GM18499 (cell line): ENCODE measurements around the gene TF.

ENCODE experiments used
- ATAC-seq: cut with Tn5 transposase; IDR thresholded peaks from one replicate; pipeline ENCODE4 v1.9.1; 2021; ENCODE audit warnings: moderate number of reproducible peaks; ENCODE audit not compliant: insufficient read depth, unreplicated experiment

TF gene

GRCh38 chr3:133833880-133834620 is 87.9 kb downstream of the TF start:
- no peak for ATAC-seq

GRCh38 chr3:133834621-133835417 is 88.6 kb downstream of the TF start:
- no peak for ATAC-seq

- no peak for ATAC-seq
Observed at GRCh38 chr3:133835418-133835743, 89.2 kb downstream of the TF start.

- ATAC-seq: no peak
Observed at GRCh38 chr3:133835961-133836360, 89.8 kb downstream of the TF start.

DNA sequence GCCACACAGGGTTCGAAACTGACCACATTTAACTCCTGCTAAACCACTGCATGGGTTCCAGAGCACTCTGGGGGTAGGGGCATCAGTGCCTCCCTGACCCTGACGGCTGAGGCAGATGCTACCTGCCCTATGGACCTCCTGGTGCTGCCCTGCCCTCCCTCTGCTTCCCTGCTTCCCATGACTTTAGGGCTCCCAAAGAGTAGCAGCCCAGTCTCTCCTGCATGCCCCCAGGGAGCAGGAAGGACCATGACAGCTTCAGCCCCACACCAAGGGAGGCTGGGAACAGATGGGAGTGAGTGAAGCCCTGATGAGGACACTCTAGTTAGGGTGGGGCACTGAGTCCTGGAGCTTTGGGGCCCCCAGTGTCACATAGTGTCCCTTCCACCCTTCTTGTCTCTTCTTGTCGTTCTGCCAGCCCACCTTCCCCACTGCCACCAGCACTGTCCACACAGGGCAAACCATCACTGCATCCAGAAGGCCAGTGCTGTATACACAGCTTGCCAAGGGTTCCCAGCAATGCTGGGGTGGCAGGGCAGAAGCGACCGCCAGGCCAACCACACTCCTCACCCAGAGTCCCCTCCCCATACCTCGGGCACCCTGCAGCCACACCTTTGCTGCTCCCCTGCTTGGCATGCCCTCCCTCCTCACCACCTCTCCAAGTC is 90.4 kb downstream of the TF start:
- no peak for ATAC-seq

GRCh38 chr3:133837487-133838295 is 91.5 kb downstream of the TF start:
- no peak for ATAC-seq

DNA sequence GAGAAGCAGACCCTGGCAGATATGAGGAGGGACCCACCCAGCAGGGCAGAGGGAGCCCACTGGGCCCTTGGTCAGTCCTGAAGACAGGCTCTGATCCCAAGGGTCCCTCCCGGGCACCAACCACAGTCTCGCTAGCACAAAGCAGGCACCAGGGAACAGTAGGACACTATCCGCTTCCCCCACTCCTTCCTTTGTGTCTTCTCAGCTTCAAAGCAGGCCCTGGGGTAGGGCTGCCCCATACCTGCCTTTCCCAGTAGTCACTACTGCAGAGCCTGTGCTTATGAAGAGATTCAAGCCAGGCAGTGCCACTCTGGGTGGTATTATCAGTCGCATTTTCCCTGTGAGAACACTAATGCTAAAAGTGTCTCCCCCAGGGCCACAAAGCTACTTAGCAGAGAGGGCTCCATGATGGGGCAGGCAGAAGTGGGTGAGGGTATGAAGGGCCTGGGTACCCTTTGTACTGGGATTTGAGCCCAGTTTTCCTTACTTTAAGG is 92.2 kb downstream of the TF start:
- no peak for ATAC-seq

- ATAC-seq: no peak
Observed at GRCh38 chr3:133838916-133839800, 93.0 kb downstream of the TF start.

DNA sequence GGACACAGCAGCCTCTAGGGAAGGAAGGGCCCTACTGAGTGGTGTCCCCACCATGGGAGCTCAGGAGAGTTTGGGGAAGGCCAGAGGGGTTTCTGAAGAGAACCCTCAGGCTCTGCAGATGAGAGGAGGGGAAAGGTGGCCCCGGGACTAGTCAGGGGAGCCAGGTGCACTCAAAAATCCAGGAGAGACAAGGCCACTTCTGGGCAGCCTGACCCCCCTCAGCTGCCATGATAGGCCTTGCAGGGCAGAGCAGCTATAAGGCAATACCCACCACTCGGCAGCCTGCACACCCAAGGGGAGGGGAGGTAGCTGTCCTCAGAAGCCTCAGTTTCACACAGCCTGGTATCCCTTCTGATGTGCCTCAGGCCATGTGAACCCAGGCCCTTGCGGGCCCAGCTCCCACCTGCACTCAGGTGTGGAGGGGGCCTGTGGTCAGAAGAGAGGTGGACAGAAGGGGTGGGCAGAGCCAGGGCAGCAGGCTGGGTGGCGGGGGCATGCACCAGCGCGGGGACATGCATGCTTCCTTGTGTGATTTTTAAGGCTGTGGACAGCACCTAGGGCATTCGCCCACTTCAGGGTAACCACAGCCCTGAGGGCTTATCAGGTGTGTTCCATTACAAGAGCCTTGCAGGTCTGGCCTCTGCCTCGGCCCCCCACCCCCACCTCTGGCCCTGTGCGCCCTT is 94.0 kb downstream of the TF start:
- ATAC-seq: no peak

DNA sequence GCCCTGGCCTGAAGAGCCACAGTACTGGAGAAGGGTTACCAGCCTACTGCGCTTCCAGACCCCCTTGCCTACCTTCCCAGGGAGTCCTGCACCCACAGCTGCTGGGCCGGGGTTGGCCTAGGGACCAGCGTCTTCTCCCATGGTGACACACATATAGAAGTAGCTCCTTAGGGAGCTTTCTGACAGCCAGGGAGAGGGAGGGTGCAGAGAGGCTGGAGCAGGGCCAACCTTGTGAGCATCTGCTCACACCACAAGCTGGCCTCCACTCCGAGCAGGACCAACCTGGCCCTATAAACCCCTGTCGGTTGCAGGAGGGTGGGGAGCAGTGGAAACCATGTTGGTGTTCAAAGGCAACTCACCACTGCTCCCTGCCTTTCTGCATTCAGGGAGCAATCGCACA is 94.6 kb downstream of the TF start:
- no peak for ATAC-seq

DNA sequence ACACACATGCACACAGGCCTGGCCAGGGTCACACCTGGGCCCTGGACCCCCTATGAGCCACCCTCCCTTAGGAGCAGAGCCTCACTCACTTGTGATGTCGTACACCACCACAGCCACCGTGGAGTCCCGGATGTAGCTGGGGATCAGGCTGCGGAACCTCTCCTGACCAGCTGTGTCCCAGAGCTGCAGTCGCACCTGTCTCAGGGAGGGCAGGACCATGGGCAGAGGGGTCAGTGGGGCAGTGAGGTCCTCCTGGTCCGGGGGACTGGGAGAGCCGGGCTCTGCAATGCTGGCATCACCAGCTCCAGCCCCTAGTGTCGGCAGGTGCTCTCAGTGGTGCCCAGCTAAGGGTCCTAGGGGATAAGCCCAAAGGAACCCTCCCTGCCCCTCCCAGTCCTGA is 95.0 kb downstream of the TF start:
- no peak for ATAC-seq

DNA sequence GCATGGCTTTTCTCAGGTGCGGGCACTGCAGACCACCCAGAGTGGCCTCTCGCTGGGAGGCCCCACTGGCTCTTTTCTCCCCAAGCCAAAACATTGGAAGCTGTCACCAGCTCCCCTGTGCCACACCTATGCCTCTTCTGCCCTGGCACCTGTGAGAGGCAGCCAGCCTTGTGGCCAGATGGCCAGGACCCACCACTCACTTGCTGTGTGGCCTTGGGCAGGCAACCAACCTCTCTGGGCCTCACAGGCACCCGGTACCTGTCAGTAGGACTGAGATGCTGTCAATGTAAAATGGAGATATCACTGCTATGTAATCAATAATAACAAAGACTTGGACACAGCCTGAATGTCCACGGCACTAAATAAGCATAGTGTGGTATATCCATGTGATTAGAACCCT is 96.0 kb downstream of the TF start:
- ATAC-seq: no peak

- ATAC-seq: no peak
Observed at GRCh38 chr3:133843634-133844033, 97.4 kb downstream of the TF start.

DNA sequence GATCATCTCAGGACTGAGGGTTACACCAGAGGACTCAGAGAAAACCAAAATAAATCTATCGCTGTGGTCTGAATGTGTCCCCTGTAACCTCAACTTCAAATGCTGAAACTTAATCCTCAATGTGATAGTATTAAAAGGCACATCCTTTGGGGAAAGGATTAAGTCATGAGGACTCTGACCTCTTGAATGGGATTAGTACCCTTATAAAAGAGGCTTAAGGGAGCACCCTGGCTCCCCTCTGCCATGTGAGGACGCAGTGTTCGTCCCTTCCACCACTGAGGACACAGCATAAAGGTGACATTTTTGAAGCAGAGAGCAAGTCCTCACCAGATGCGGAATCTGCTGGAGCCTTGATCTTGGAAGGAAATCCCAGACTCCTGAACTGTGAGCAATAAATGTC is 98.9 kb downstream of the TF start:
- ATAC-seq: no peak
